Measurements from ENCODE around the gene FBXW11. TPM values are rescaled to one million over a fixed set of nuclear protein-coding genes. Genes with fewer than 3 reads are reported as not detected.

The FBXW11 gene
- total RNA-seq, 1 experiment from 2014 or later = 52.0 TPM

DNA sequence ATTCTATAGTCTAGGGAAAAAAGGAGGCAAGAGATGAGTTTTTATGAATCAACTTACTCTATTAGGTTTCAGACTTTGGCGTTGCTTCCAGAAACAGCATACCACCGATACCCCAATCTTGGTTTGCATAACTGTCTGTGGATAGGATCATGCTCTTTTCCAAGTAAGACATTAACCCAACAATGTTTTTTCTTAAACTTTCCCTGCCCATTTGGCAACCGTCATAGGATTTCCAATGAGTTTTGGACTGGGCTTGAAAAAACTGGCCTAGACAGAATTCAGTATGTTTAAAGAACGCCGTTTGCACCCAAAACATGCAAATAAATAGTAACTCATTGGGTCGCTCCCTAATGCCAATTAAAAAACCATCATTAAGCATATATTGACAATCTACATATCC lies 114.8 kb downstream of the FBXW11 start:
- no peak overlapping the region for H3K27ac ChIP-seq (ENCODE audit: low read depth, low read length)
- no peaks in the 10 kb centered on the region for H3K4me1 ChIP-seq (ENCODE audit: control insufficient read depth in 1 of 2, insufficient read depth in 2 of 2, low read length in 2 of 2)
- ChIA-PET POLR2A (no interaction called here), CTCF (no interaction called here), RAD21 (ENCODE audit: low non-redundant PET in 1 of 2, low total read pairs in 2 of 2, uncharacterized antibody in 2 of 2, unreplicated experiment in 2 of 2) (no interaction called here)
- H3K9me2 ChIP-seq (ENCODE audit: insufficient read depth) = no peaks in the 10 kb centered on the region
- no peaks in the 10 kb centered on the region for H3K27me3 ChIP-seq (ENCODE audit: insufficient read depth, low read length)
- H3K9ac ChIP-seq (ENCODE audit: low read length) = no peak overlapping the region
- DNase-seq (ENCODE audit: low read depth, low spot score) (no peak), ATAC-seq (no peak)
- no TSS peak for BruUV-seq (replicated peaks)
- H4K20me1 ChIP-seq (ENCODE audit: insufficient read depth) = no peaks in the 10 kb centered on the region
- TF ChIP-seq SRF (IDR thresholded peaks at IDR 0.05; ENCODE audit: low read depth) = no peak
- TF ChIP-seq ZFX (IDR thresholded peaks at IDR 0.05) = no peak
- no peak for TF ChIP-seq CBX3 (IDR thresholded peaks at IDR 0.05; ENCODE audit: low read depth)
- TF ChIP-seq, protein P1, sequence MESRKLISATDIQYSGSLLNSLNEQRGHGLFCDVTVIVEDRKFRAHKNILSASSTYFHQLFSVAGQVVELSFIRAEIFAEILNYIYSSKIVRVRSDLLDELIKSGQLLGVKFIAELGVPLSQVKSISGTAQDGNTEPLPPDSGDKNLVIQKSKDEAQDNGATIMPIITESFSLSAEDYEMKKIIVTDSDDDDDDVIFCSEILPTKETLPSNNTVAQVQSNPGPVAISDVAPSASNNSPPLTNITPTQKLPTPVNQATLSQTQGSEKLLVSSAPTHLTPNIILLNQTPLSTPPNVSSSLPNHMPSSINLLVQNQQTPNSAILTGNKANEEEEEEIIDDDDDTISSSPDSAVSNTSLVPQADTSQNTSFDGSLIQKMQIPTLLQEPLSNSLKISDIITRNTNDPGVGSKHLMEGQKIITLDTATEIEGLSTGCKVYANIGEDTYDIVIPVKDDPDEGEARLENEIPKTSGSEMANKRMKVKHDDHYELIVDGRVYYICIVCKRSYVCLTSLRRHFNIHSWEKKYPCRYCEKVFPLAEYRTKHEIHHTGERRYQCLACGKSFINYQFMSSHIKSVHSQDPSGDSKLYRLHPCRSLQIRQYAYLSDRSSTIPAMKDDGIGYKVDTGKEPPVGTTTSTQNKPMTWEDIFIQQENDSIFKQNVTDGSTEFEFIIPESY (IDR thresholded peaks at IDR 0.05; ENCODE audit: extremely low read depth, insufficient replicate concordance, low read length) = no peak
- no peak overlapping the region for H2AFZ ChIP-seq (ENCODE audit: low read depth, low read length, poor library complexity, severe bottlenecking)
- no peak overlapping the region for H3K4me3 ChIP-seq (replicated peaks in 1 of 2; ENCODE audit: low read depth in 1 of 2, low read length in 2 of 2)
- H3K9me3 ChIP-seq (ENCODE audit: control insufficient read depth in 1 of 2, insufficient read depth in 1 of 2, low read depth in 1 of 2, low read length in 2 of 2) = no peaks in the 10 kb centered on the region
- intact Hi-C loops (cut with micrococcal nuclease) = no loop called here
- no peaks in the 10 kb centered on the region; the same call in 1 of the 2 replicates for H3K79me2 ChIP-seq (ENCODE audit: insufficient read depth, low read length)
- H3K36me3 ChIP-seq (ENCODE audit: control insufficient read depth in 1 of 2, insufficient read depth in 2 of 2, low read length in 2 of 2) = peaks cover 0 to 5% of the 10 kb centered on the region in 2 experiments; a peak in 1 of 4 replicates
- H3K4me2 ChIP-seq (ENCODE audit: low read length) = no peak overlapping the region

DNA sequence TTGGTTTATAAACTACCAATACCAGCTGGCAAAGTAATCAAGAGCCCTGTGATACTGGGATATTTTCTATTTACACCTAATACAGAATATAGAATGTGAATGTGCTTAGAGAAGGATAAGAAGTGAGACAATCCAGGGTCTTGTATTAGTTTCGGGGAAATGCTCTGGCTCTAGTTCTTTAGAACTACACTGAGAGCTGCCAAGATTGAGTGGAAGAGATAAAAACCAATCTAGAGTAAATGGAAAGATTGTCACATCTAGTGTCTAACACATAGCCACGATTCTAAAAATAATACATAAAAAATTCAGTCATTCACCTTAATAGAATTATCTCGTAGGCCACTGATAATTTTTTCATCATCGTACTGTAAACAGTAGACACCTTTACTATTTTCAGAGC lies 115.3 kb downstream of the FBXW11 start:
- no peaks in the 10 kb centered on the region for H3K9me3 ChIP-seq (ENCODE audit: control insufficient read depth in 1 of 2, insufficient read depth in 1 of 2, low read depth in 1 of 2, low read length in 2 of 2)
- H3K79me2 ChIP-seq (ENCODE audit: insufficient read depth, low read length) = no peaks in the 10 kb centered on the region; the same call in 1 of the 2 replicates
- ChIA-PET CTCF (no interaction called here), RAD21 (ENCODE audit: low non-redundant PET in 1 of 2, low total read pairs in 2 of 2, uncharacterized antibody in 2 of 2, unreplicated experiment in 2 of 2) (no interaction called here), POLR2A (no interaction called here)
- H3K27ac ChIP-seq (ENCODE audit: low read depth, low read length) = no peak overlapping the region
- no peak overlapping the region for H3K4me3 ChIP-seq (replicated peaks in 1 of 2; ENCODE audit: low read depth in 1 of 2, low read length in 2 of 2)
- no peaks in the 10 kb centered on the region for H3K9me2 ChIP-seq (ENCODE audit: insufficient read depth)
- H3K4me2 ChIP-seq (ENCODE audit: low read length) = no peak overlapping the region
- H3K9ac ChIP-seq (ENCODE audit: low read length) = no peak overlapping the region
- no peaks in the 10 kb centered on the region for H3K4me1 ChIP-seq (ENCODE audit: control insufficient read depth in 1 of 2, insufficient read depth in 2 of 2, low read length in 2 of 2)
- intact Hi-C loops (cut with micrococcal nuclease) = no loop called here
- no peak for TF ChIP-seq EZH2 (IDR thresholded peaks at IDR 0.05)
- TF ChIP-seq ZNF274 (IDR thresholded peaks at IDR 0.05; ENCODE audit: low read depth, low read length) = no peak
- TF ChIP-seq, protein P2, sequence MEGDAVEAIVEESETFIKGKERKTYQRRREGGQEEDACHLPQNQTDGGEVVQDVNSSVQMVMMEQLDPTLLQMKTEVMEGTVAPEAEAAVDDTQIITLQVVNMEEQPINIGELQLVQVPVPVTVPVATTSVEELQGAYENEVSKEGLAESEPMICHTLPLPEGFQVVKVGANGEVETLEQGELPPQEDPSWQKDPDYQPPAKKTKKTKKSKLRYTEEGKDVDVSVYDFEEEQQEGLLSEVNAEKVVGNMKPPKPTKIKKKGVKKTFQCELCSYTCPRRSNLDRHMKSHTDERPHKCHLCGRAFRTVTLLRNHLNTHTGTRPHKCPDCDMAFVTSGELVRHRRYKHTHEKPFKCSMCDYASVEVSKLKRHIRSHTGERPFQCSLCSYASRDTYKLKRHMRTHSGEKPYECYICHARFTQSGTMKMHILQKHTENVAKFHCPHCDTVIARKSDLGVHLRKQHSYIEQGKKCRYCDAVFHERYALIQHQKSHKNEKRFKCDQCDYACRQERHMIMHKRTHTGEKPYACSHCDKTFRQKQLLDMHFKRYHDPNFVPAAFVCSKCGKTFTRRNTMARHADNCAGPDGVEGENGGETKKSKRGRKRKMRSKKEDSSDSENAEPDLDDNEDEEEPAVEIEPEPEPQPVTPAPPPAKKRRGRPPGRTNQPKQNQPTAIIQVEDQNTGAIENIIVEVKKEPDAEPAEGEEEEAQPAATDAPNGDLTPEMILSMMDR (IDR thresholded peaks at IDR 0.05 in 2 of 3, conservative IDR thresholded peaks at IDR 0.05 in 1 of 3; ENCODE audit: borderline replicate concordance in 1 of 3, insufficient read depth in 1 of 3, low read depth in 2 of 3, low read length in 2 of 3) = no peak
- no peak for TF ChIP-seq POLR2AphosphoS5 (IDR thresholded peaks at IDR 0.05; ENCODE audit: low read depth, low read length)
- no peak for TF ChIP-seq FOSL1 (IDR thresholded peaks at IDR 0.05; ENCODE audit: low read depth)
- no peak for TF ChIP-seq POLR2A (IDR thresholded peaks at IDR 0.05; ENCODE audit: borderline replicate concordance, extremely low read depth, insufficient read depth, insufficient read length)
- H3K36me3 ChIP-seq (ENCODE audit: control insufficient read depth in 1 of 2, insufficient read depth in 2 of 2, low read length in 2 of 2) = peaks cover 0 to 5% of the 10 kb centered on the region in 2 experiments; a peak in 1 of 4 replicates
- BruUV-seq (replicated peaks) = no TSS peak
- ATAC-seq (no peak), DNase-seq (ENCODE audit: low read depth, low spot score) (no peak)
- no peaks in the 10 kb centered on the region for H4K20me1 ChIP-seq (ENCODE audit: insufficient read depth)
- H2AFZ ChIP-seq (ENCODE audit: low read depth, low read length, poor library complexity, severe bottlenecking) = no peak overlapping the region
- H3K27me3 ChIP-seq (ENCODE audit: insufficient read depth, low read length) = no peaks in the 10 kb centered on the region
